ENCODE data around the gene TYSND1. TPM values are rescaled to one million over a fixed set of nuclear protein-coding genes. Genes with fewer than 3 reads are reported as not detected.
A peak's percentile ranks its signal among the peaks of the same experiment; 100 is the strongest.

Gene TYSND1
- polyA plus RNA-seq, 1 donor from 2014 or later = 21.0 TPM

DNA sequence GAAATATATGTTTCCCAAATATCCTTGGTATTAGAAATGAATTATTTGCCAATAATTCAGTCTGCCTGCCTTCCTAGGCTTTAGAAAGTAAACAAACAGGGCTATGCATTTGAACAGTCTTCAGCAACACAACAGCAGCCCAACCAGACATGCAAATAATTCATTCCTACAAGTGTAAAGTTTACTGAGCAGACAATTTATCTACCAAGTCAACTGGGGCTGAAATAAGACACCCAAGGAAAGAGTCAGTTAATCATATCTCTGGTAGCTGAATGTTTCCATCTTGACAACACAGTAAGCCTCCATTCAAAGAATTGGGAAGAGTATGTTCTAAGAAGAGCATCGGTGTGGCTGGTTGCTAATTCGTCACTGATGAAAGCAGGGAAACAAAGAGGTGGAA, 52.2 kb downstream of the TYSND1 start:
- Mint-ChIP-seq H3K4me1 (no peaks in the 10 kb centered on the region), H3K9me3 (no peaks in the 10 kb centered on the region), H3K4me3 (no peak overlapping the region), H3K27me3 (peaks cover 7% of the 10 kb centered on the region), H3K36me3 (no peaks in the 10 kb centered on the region), H3K27ac (no peak overlapping the region)

DNA sequence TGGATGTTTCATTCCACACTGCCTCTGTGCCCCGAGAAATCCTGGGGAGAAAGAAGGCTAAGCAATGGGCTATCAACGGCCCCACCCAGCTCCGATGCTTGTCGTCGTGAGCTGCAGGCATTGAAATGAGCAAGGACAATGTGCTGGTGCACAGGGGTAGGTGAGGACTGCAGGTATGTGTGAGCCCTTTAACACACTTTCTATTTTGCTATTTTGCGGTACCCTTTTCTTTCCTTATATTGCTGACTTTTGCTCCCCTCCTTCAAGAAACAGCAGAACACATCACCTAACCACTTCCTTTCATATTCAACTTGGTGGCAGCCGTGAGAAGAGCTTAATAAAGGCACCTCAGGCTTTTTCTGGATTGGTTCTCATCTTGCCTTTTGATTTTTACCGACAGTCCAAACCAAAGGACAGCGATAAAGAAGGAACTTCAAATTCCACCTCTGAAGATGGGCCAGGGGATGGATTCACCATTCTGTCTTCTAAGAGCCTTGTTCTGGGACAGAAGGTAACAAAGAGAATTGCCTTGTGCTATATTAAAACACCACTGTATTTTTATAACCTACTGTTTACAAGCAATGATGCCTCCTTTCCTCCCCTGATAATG, 53.1 kb downstream of the TYSND1 start:
- Mint-ChIP-seq H3K27me3 (peaks cover 7% of the 10 kb centered on the region), H3K9me3 (no peaks in the 10 kb centered on the region), H3K36me3 (no peaks in the 10 kb centered on the region), H3K27ac (no peak overlapping the region), H3K4me1 (no peaks in the 10 kb centered on the region), H3K4me3 (no peak overlapping the region)

DNA sequence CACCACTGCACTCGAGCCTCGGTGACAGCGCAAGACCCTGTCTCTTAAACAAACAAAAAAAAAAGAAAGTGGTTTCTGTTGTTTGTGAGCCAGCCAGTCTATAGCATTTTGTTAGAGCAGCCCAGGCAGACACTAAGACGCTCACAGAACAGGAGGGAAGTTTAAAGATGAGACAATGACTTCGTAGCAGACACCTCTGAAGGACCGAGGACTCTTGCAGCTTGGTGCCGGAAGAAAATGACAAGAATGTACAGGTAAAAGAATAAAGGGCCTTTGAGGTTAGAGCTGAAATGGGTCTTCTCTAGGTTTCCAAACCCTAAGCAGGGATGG, 54.1 kb downstream of the TYSND1 start:
- no peaks in the 10 kb centered on the region for H3K4me1 Mint-ChIP-seq
- H3K27me3 Mint-ChIP-seq = peaks cover 5% of the 10 kb centered on the region
- no peaks in the 10 kb centered on the region for H3K36me3 Mint-ChIP-seq
- H3K4me3 Mint-ChIP-seq = peak overlapping the region in 2 of 4 donors; percentile 28 to 88
- H3K27ac Mint-ChIP-seq = peak overlapping the region in 2 of 3 donors; percentile 13 to 67
- H3K9me3 Mint-ChIP-seq = no peaks in the 10 kb centered on the region

DNA sequence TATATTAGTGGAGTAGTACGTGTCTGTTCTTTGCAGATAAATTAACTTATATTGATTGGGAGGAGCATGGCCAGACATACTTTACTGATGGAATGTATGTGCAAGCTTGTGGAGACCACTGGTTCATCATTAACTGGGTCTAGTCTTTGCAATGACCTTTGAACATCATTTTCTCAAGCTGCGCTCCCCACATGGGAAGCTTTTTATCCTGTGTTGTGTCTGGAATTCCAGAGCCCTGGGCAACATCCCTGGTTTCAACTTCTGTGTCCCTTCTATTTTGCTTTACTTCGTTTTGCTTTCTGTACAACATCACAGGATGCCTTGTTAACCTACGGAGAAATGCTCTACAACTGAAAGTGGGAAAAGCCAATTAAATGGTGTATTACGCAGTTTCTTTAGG, 55.5 kb downstream of the TYSND1 start:
- Mint-ChIP-seq H3K36me3 (no peaks in the 10 kb centered on the region), H3K9me3 (no peaks in the 10 kb centered on the region), H3K4me1 (no peaks in the 10 kb centered on the region), H3K4me3 (no peak overlapping the region), H3K27ac (no peak overlapping the region), H3K27me3 (peaks cover 4% of the 10 kb centered on the region)

DNA sequence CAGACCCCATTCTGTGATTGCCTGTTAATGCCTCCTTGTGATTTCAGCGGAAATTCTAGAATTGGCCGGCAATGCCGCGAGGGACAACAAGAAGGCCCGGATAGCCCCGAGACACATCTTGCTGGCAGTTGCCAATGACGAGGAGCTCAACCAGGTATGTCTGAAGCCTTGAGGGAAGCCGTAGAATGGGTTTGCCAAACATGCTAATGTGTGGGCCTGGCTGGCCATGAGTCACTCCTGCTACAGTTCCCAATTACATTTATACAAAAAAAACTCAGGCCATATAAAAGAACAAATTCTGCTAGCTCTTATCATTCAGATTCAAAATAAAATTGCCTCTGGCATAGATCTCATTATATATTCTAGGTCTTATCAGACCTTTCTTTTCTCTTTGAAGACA, 56.5 kb downstream of the TYSND1 start:
- no peaks in the 10 kb centered on the region for H3K36me3 Mint-ChIP-seq
- no peaks in the 10 kb centered on the region for H3K4me1 Mint-ChIP-seq
- H3K27ac Mint-ChIP-seq = no peak overlapping the region
- H3K9me3 Mint-ChIP-seq = no peaks in the 10 kb centered on the region
- no peak overlapping the region for H3K4me3 Mint-ChIP-seq
- H3K27me3 Mint-ChIP-seq = peaks cover 4% of the 10 kb centered on the region

DNA sequence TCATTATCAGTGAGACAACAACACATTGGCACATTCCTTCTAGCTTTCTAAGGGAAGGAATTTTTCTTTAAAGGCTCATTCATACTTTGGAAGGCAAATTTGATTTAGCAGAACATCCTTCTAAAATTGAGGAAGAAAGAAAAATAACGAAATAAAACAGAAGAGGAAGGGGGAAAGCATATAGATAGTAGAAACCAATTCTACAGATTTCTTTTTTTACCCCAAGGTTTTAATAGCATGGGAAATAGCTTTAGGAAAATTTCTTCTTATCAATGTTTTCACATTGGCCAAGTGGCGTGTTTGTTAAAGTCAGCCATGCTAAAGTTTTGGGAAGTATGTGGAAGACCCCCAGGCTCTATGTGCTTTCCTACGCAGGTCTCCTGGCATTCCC, 58.2 kb downstream of the TYSND1 start:
- Mint-ChIP-seq H3K27me3 (peaks cover 2% of the 10 kb centered on the region), H3K4me3 (no peak overlapping the region), H3K27ac (no peak overlapping the region), H3K36me3 (no peaks in the 10 kb centered on the region), H3K4me1 (no peaks in the 10 kb centered on the region), H3K9me3 (no peaks in the 10 kb centered on the region)

Other genes with a start within 250 kb of the TYSND1 start
- gene MACROH2A2, start 93.9 kb downstream of the TYSND1 start, polyA plus RNA-seq = not detected
- 4.0 TPM for gene AIFM2, start 13.9 kb downstream of the TYSND1 start, polyA plus RNA-seq
- 7.2 TPM for gene SAR1A, start 23.8 kb upstream of the TYSND1 start, polyA plus RNA-seq
- 76.4 TPM for gene PPA1, start 86.7 kb upstream of the TYSND1 start, polyA plus RNA-seq
- not detected for gene NPFFR1, start 137.3 kb upstream of the TYSND1 start, polyA plus RNA-seq
- gene LRRC20, start 235.9 kb upstream of the TYSND1 start, polyA plus RNA-seq = 1.9 TPM

Data from IgD-negative memory B cell (primary cell).